SK-N-SH treated with all-trans-retinoic acid at 6 μM for 48 hours (cell line): Measurements from ENCODE around the gene TNIK.

ENCODE experiments used
- ARNTL ChIP-seq: fragments of 450-650 bp; formaldehyde crosslinking; IDR thresholded peaks from 2 replicates; pipeline ENCODE4 v1.5.0; 2020; ENCODE audit warnings: low read depth, mild to moderate bottlenecking, moderate library complexity, borderline replicate concordance
- ESRRG ChIP-seq: fragments of 250-450 bp; sonication (Bioruptor Pico); IDR thresholded peaks from 2 replicates; pipeline ENCODE4 v1.6.1; 2021; ENCODE audit warnings: mild to moderate bottlenecking
- TOX ChIP-seq: fragments of 250-450 bp; sonication (Bioruptor Pico); IDR thresholded peaks from 2 replicates; pipeline ENCODE4 v1.8.0; 2021; ENCODE audit warnings: mild to moderate bottlenecking, moderate library complexity, borderline replicate concordance
- ZFP3 ChIP-seq: fragments of 250-450 bp; sonication (Bioruptor Pico); IDR thresholded peaks from 2 replicates; pipeline ENCODE4 v1.5.0; 2020; ENCODE audit warnings: mild to moderate bottlenecking, moderate library complexity
- ZNF565 ChIP-seq: fragments of 450-650 bp; formaldehyde crosslinking; conservative IDR thresholded peaks from 2 replicates; pipeline ENCODE4 v1.5.0; 2020; ENCODE audit warnings: low read depth, mild to moderate bottlenecking, moderate library complexity
- TF ChIP-seq, protein P1 (sequence below): fragments of 250-450 bp; sonication (Bioruptor Pico); IDR thresholded peaks from 2 replicates; pipeline ENCODE4 v1.8.0; 2020; ENCODE audit warnings: mild to moderate bottlenecking, moderate library complexity, borderline replicate concordance

GRCh38 chr3:171497468-171497867 is 37.3 kb upstream of the TNIK start:
- TF ChIP-seq ZFP3 (no peak), TOX (CRISPR knock-in tag) (no peak), ARNTL (CRISPR knock-in tag) (no peak), ESRRG (CRISPR knock-in tag) (no peak), ZNF565 (CRISPR knock-in tag) (no peak)
- TF ChIP-seq, protein P1, sequence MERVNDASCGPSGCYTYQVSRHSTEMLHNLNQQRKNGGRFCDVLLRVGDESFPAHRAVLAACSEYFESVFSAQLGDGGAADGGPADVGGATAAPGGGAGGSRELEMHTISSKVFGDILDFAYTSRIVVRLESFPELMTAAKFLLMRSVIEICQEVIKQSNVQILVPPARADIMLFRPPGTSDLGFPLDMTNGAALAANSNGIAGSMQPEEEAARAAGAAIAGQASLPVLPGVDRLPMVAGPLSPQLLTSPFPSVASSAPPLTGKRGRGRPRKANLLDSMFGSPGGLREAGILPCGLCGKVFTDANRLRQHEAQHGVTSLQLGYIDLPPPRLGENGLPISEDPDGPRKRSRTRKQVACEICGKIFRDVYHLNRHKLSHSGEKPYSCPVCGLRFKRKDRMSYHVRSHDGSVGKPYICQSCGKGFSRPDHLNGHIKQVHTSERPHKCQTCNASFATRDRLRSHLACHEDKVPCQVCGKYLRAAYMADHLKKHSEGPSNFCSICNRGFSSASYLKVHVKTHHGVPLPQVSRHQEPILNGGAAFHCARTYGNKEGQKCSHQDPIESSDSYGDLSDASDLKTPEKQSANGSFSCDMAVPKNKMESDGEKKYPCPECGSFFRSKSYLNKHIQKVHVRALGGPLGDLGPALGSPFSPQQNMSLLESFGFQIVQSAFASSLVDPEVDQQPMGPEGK (CRISPR knock-in tag): no peak
